GM21576 (cell line): ENCODE data around the gene NEO1.
A peak's percentile ranks its signal among the peaks of the same experiment; 100 is the strongest.
"Not testable (repeated sequence)": the region's sequence is repeated elsewhere in the genome, so short reads cannot be mapped to it uniquely, and the experiment has no call there.

Experiments used
- ATAC-seq: cut with Tn5 transposase; IDR thresholded peaks from one replicate; pipeline ENCODE4 v1.9.1; 2021; ENCODE audit warnings: mild to moderate bottlenecking, moderate library complexity; ENCODE audit not compliant: unreplicated experiment

NEO1 gene

GRCh38 chr15:73139041-73139743 is 86.9 kb downstream of the NEO1 start:
- ATAC-seq: no peak

DNA sequence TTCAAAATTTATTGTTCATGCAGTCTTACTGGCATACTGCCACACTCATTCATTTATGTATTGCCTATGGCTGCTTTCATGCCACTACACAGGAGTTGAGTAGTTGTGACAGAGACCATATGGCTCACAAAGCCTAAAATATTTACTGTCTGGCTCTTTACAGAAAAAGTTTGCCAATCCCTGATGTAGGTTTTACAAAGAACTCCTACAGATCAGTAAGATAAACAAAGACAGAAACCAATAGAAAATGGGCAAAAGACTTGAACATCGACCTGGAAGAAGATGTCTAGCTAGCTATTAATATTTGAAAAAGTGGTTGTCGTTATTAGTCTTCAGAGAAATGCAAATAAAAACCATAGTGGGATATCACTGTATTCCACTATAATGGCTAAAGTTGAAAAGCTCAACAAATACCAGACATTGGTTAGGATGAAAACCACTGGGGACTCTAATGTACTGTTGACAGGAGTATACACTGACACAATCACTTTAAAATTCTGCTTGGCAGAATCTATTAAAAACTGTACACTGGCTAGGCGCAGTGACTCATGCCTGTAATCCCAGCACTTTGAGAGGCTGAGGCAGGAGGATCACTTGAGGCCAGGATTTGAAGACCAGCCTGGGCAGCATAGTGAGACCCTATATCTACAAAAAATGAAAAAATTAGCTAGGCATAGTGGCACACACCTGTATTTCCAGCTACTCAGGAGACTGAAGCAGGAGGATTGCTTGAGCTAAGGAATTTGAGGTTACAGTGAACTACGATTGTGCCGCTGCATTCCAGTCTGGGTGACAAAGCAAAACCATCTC is 87.7 kb downstream of the NEO1 start:
- no peak for ATAC-seq

- no peak for ATAC-seq
These were observed 89.1 kb downstream of the NEO1 start for GRCh38 chr15:73141216-73141900.

- ATAC-seq: peak; percentile 63
These were observed 90.8 kb downstream of the NEO1 start for GRCh38 chr15:73142802-73143762.

GRCh38 chr15:73143763-73144155 is 91.5 kb downstream of the NEO1 start:
- ATAC-seq: no peak

GRCh38 chr15:73146419-73146818 is 94.2 kb downstream of the NEO1 start:
- ATAC-seq: no peak

- no peak for ATAC-seq
These were observed 98.6 kb downstream of the NEO1 start for GRCh38 chr15:73150831-73151230.

DNA sequence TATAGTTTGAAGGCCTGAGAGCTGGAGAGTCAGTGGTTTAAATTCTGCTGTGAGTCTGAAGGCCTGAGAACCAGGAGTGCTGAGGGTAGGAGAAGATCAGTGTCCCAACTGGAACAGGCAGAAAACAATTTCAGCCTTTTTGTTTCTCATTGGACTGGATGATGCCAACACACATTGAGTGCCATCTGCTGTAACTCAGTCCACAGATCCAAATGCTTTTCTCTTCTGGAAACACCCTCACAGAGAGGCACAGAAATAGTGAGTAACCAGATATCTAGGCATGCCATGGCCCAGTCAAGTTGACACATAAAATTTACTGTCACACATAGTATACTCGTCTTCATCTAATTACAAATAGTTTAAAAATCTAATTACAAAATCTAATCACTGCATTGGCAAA is 100.8 kb downstream of the NEO1 start:
- no peak for ATAC-seq

DNA sequence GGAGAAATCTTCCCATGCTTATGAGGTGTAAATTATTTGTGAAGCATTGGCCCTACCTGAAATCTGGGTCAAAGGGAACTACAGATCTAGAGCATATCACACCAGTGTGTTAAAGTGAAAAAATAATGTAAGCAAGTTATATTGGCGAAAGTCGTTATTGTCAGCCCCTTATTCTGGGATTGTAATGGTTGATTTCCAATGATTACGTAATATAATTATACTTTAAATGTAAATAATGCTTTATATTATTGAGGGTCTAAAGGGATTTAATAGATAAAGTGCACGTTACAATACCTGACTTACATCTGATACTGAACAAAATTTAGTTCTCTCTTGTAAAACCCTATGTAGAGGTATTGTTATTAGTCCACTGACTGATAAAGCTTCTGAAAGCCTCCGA is 101.2 kb downstream of the NEO1 start:
- ATAC-seq: no peak

DNA sequence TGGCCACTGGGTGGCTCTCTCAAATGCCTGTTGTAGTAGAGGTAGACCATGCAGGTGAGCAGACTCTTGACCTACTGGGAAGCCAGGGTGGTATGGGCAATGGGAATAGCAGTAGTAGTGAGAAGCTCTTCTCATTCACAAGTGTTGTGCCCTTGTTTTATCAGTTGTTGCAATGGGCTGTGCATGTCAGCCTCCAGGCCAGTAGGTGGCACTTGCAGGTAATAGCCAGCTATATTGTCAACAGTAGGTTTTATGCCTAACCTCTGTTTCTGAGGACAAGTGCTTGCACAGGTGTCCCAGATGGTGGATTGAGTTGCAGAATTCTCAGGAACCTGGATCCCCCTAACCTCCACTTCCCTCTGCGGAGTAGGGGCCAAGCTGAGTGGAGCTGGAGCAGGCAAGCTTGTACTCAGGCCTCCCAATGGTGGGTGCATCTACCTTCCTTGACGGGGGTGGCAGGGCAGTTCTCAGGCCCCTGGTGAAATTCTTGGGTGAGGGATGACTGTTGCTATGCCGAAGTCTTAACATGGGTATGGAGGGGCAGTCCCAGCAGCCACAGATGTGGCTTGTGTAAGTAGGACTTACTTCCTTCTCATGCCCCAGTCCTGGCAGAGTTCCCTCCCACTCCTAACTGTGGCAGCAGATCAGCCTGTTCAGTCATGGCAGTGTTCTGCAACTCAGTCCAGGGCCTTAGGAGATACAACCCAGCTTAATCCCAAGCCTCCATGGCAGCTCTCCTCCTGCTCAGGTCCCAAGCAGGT is 104.3 kb downstream of the NEO1 start:
- no peak for ATAC-seq

GRCh38 chr15:73161546-73161945 is 109.3 kb downstream of the NEO1 start:
- no peak for ATAC-seq

GRCh38 chr15:73165435-73165834 is 113.2 kb downstream of the NEO1 start:
- no peak for ATAC-seq

- ATAC-seq: no peak
These were observed 113.6 kb downstream of the NEO1 start for GRCh38 chr15:73165844-73166243.

DNA sequence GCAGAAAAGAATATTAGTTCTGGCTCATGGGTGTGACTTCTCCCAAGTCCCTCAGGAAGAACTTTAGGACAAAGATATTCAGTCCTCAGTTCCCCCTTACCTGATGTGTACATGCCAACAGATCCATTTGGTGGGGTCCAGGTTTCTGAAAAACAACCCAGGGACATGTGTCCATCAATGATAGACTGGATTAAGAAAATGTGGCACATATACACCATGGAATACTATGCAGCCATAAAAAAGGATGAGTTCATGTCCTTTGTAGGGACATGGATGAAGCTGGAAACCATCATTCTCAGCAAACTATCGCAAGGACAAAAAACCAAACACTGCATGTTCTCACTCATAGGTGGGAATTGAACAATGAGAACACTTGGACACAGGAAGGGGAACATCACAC is 114.4 kb downstream of the NEO1 start:
- ATAC-seq: not testable (repeated sequence)

DNA sequence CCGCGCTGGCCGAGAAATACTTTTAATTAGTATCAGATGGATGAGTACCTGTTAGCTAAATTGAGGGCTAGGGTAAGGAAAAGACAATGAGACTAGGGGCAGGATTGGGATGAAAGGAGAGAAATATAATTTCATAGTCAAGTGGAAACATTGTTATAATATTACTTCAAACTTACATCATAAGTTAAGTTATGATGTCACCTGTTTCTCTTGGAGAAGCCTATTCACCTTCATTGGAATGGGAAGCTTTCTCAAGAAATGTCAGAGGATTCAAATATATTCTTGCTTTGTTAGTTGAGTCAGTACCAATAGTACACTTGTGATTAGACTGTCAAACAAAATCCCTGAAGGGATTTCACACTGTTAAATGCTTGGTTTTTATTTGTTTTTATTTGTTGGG is 116.2 kb downstream of the NEO1 start:
- no peak for ATAC-seq

DNA sequence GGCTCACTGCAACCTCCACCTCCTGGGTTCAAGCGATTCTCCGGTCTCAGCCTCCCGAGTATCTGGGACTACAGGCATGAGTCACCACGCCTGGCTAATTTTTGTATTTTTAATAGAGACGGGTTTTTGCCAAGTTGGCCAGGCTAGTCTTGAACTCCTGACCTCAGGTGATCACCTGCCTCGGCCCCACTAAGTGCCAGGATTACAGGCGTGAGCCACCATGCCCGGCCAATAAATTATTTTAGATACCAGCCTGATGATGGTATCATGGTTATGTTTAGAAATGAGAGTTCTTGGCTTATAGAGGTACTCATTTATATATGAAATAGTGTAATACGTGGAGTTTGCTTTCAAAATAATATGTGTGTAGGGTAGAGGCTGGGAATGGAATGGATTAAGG is 119.4 kb downstream of the NEO1 start:
- ATAC-seq: no peak

GRCh38 chr15:73172508-73172907 is 120.2 kb downstream of the NEO1 start:
- no peak for ATAC-seq

DNA sequence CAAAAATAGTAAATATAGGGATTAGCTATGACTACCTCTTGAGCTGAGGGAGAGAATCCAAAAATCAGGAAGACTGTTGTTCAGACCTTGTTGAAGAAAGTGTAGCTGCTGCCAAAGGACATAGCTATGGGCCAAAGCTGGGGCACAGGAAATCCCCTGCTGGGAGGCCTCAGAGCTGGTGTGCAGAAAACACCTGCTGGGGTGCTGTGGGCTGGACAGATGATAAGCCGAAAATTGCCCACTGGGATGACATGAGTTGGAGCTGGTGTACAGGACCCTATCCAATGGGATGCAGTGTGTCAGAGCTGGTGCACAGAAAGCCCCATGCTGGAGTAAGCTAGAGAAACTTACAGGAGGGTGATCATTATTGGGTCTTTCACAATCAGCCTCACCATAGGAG is 121.9 kb downstream of the NEO1 start:
- no peak for ATAC-seq

- no peak for ATAC-seq
These were observed 123.1 kb downstream of the NEO1 start for GRCh38 chr15:73175382-73175781.

GRCh38 chr15:73176598-73176997 is 124.3 kb downstream of the NEO1 start:
- no peak for ATAC-seq
